ENCODE results near the gene SLC51A.

DNA sequence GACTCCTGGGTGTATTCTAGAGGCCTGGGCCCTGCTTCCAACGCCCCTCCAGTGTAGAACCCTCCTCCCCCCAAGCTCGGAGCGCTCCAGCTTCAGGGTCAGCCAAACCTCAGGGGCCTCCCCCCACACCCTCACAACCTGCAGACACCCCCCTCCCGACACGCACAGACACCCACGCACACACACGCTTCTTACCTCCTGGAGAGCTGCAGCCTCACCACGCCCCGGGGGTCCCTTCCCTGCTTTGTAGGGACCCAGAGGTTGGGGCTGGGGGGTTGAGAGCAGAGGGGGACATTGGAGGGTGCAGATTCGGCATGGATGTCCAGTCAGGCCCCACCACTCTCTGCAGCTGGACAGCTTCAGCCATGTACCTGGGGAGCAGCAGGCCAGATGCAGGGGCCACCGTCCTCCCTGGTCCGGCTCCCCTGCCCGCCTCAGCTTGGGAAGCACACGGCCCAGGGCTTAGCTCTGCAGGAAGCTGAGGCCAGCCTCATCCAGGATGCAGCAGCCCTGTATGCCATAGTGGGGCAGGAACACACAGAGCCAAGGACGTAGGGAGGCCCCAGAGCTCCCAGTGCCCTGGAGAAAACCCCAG, 18.2 kb upstream of the SLC51A start:
- TF ChIP-seq ZNF274 (IDR thresholded peaks at IDR 0.05; ENCODE audit: low read depth, low read length) (no peak), YY1 (IDR thresholded peaks at IDR 0.05; ENCODE audit: insufficient read depth, insufficient read length) (no peak)

All from NT2/D1 (cell line).